ENCODE data around the gene ZSCAN5B. TPM values are rescaled to one million over a fixed set of nuclear protein-coding genes. Genes with fewer than 3 reads are reported as not detected.

ZSCAN5B gene
- total and polyA plus RNA-seq, 2 of the 8 experiments (the other 6 are each of a cell fraction or from before 2014, with no cell fraction given): not detected

DNA sequence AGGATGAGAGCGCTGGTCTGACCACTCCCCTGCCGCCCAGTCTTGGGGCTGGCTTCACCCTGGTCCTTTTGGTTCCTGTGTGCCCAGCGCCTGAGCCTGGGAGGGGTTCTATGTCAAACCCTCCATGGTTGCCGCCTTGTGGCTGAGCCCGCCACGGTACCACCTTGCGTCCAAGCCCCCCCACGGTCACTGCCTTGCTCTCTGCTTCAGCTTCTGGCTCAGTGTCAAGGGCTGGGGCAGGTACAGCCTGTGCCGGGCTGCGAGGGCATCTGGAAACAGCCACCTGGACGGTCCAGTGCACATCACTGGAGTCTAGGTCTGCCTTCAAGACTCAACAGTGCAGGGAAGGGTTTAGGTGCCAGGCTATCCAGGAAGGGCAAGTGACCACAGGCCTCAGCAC lies 36.0 kb downstream of the ZSCAN5B start:
- TF ChIP-seq, protein P1, sequence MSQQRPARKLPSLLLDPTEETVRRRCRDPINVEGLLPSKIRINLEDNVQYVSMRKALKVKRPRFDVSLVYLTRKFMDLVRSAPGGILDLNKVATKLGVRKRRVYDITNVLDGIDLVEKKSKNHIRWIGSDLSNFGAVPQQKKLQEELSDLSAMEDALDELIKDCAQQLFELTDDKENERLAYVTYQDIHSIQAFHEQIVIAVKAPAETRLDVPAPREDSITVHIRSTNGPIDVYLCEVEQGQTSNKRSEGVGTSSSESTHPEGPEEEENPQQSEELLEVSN (IDR thresholded peaks at IDR 0.05): no peak
- TF ChIP-seq TBP (IDR thresholded peaks at IDR 0.05; ENCODE audit: low read depth, low read length) (no peak), SP2 (IDR thresholded peaks at IDR 0.05; ENCODE audit: low read length) (no peak), JUND (IDR thresholded peaks at IDR 0.05; ENCODE audit: low read length) (no peak), TEAD4 (IDR thresholded peaks at IDR 0.05; ENCODE audit: low read depth, low read length) (no peak), SUZ12 (IDR thresholded peaks at IDR 0.05; ENCODE audit: low read length) (no peak), NANOG (IDR thresholded peaks at IDR 0.05; ENCODE audit: insufficient read depth, low read depth, low read length, poor library complexity, severe bottlenecking) (no peak), TAF7 (optimal IDR thresholded peaks at IDR 0.05; ENCODE audit: borderline replicate concordance, low read depth, low read length) (no peak), RBBP5 (IDR thresholded peaks at IDR 0.05; ENCODE audit: borderline replicate concordance, low read depth, low read length) (no peak), CREB1 (IDR thresholded peaks at IDR 0.05) (no peak), BRCA1 (IDR thresholded peaks at IDR 0.05; ENCODE audit: low read depth, low read length) (no peak)
- no peaks in the 10 kb centered on the region for H3K79me1 ChIP-seq (ENCODE audit: low read depth, low read length)
- no peak overlapping the region for H2BK12ac ChIP-seq (ENCODE audit: low read depth, low read length)
- no peak overlapping the region for H3K9ac ChIP-seq (replicated peaks in 1 of 4; ENCODE audit: extremely low read depth in 1 of 4, low read depth in 3 of 4, low read length in 3 of 4)
- H2BK20ac ChIP-seq (ENCODE audit: low read length): no peak overlapping the region
- no peak overlapping the region for H4K8ac ChIP-seq (ENCODE audit: extremely low read depth, insufficient read depth, low read length)
- no peak overlapping the region for H3K4me3 ChIP-seq (ENCODE audit: extremely low read depth in 1 of 4, insufficient read depth in 2 of 4, low read depth in 3 of 4, low read length in 4 of 4)
- H4K5ac ChIP-seq (ENCODE audit: insufficient read length, low read depth, low read length): no peak overlapping the region
- 79% methylated on average over 11 of the region's 11 CpGs; no CpG with 5 or more reads in 1 of the 2 experiments for WGBS, 2 experiments (ENCODE audit: extremely low coverage in 1 of 2, insufficient coverage in 1 of 2, insufficient read length in 1 of 2, insufficient replicate concordance in 2 of 2, low coverage in 1 of 2, low lambda C conversion rate in 2 of 2, missing lambda C conversion rate in 1 of 2)
- no peaks in the 10 kb centered on the region for H3K9me3 ChIP-seq (ENCODE audit: insufficient read depth in 2 of 2, low read depth in 1 of 2, low read length in 1 of 2)
- POLR2A ChIA-PET (ENCODE audit: partially characterized antibody): interaction anchor here (0.9 to 1.5 kb wide), 5 partner anchors 15 to 81 kb away, joined by 3 to 5 read pairs (median 3); no protein-coding TSS in a partner anchor
- H2AFZ ChIP-seq (ENCODE audit: low read length): no peak overlapping the region
- no peak overlapping the region for H3K14ac ChIP-seq (ENCODE audit: insufficient read length)
- H3K18ac ChIP-seq (ENCODE audit: extremely low read depth, low read length): no peak overlapping the region
- H2AK5ac ChIP-seq (ENCODE audit: low read depth, low read length): no peak overlapping the region
- no peak for DNase-seq (ENCODE audit: low read depth in 1 of 2, low spot score in 2 of 2)
- H3K56ac ChIP-seq (replicated peaks; ENCODE audit: insufficient read length, low read depth, low read length): no peak overlapping the region
- H3K23ac ChIP-seq (ENCODE audit: insufficient read length): no peak overlapping the region
- no peaks in the 10 kb centered on the region for H3K79me2 ChIP-seq (ENCODE audit: control insufficient read depth in 1 of 2, insufficient read depth in 2 of 2, low read length in 2 of 2)
- peaks cover 7% of the 10 kb centered on the region; the same call in 1 of the 2 replicates for H3K23me2 ChIP-seq (ENCODE audit: low read depth, low read length)
- H3K27ac ChIP-seq (ENCODE audit: low read depth, low read length): no peak overlapping the region
- H2BK15ac ChIP-seq (ENCODE audit: low read length): no peak overlapping the region
- no peak overlapping the region for H3K4ac ChIP-seq (replicated peaks; ENCODE audit: insufficient read length, low read depth, low read length)
- H4K20me1 ChIP-seq (replicated peaks in 1 of 2; ENCODE audit: control insufficient read depth in 1 of 2, insufficient read depth in 2 of 2, low read length in 2 of 2): peaks cover 0 to 9% of the 10 kb centered on the region in 2 experiments
- H3K4me1 ChIP-seq (replicated peaks in 1 of 4; ENCODE audit: control insufficient read depth in 3 of 4, insufficient read depth in 4 of 4, low read length in 3 of 4): no peaks in the 10 kb centered on the region
- no peak for FAIRE-seq
- no peak overlapping the region for H4K91ac ChIP-seq (replicated peaks; ENCODE audit: insufficient read length, low read length)
- H3K4me2 ChIP-seq (ENCODE audit: insufficient read depth in 1 of 2, low read depth in 2 of 2, low read length in 2 of 2): no peak overlapping the region
- no peaks in the 10 kb centered on the region for H3K27me3 ChIP-seq (replicated peaks in 1 of 4; ENCODE audit: control insufficient read depth in 3 of 4, extremely low read depth in 1 of 4, insufficient read depth in 3 of 4, low read length in 3 of 4)
- peaks cover 0 to 19% (median 4%) of the 10 kb centered on the region in 4 experiments; a peak in 4 of 8 replicates for H3K36me3 ChIP-seq (ENCODE audit: control insufficient read depth in 2 of 4, insufficient read depth in 4 of 4, low read length in 3 of 4)
- no peak overlapping the region for H2BK120ac ChIP-seq (replicated peaks; ENCODE audit: low read depth, low read length)
- CTCF ChIA-PET (ENCODE audit: partially characterized antibody): interaction anchor here (0.8 to 2.0 kb wide), 7 partner anchors 10 to 148 kb away, joined by 3 to 8 read pairs (median 5); no protein-coding TSS in a partner anchor
- H2BK5ac ChIP-seq (ENCODE audit: low read depth, low read length): no peak overlapping the region

All from H1 (cell line).